HG02884 (cell line): Measurements from ENCODE around the gene FXR1.
"Not testable (repeated sequence)": the region's sequence is repeated elsewhere in the genome, so short reads cannot be mapped to it uniquely, and the experiment has no call there.

Experiments used
- ATAC-seq: cut with Tn5 transposase; IDR thresholded peaks from one replicate; pipeline ENCODE4 v1.9.1; 2021; ENCODE audit warnings: mild to moderate bottlenecking, moderate library complexity; ENCODE audit not compliant: unreplicated experiment

The FXR1 gene

GRCh38 chr3:180932819-180933218 is 20.3 kb downstream of the FXR1 start:
- ATAC-seq: no peak

- no peak for ATAC-seq
Measured at GRCh38 chr3:180934638-180935037, 22.2 kb downstream of the FXR1 start.

DNA sequence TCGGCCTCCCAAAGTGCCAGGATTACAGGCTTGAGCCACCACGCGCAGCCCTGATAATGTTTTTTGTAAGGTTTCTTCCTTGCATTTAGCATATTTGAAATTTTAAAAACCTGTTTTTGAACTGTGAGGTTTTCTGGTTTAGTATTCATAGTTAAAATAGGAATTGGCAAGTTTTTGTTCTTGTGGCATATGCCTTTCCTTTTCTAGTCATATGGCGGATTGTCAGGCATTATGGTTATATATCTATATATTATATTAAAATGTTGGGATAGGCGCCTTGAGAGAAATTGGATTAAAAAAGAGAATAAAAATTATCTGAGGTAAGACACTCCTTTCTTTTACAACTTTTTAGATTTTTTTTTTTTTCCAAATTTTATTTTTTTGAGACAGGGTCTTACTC is 28.4 kb downstream of the FXR1 start:
- no peak for ATAC-seq

GRCh38 chr3:180947761-180948390 is 35.4 kb downstream of the FXR1 start:
- peak; percentile 73 for ATAC-seq

GRCh38 chr3:180959691-180960090 is 47.2 kb downstream of the FXR1 start:
- peak; percentile 59 for ATAC-seq

DNA sequence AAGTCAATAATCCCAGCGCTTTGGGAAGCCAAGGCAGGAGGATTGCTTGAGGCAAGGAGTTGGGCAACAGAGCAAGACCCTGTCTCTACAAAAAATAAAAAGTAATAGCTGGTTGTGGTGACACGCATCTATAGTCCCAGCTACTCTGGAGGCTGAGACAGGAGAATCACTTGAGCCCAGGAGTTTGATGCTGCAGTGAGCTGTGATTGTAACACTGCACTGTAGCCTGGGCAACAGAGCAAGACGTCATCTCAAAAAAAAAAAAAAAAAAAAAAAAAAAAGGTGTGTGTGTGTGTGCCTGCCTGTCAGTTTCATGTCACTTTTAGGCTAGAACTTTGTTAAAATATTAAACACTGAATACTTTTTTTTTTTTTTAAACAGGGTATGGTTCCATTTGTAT is 48.6 kb downstream of the FXR1 start:
- no peak for ATAC-seq

- ATAC-seq: no peak
Measured at GRCh38 chr3:180961552-180961951, 49.1 kb downstream of the FXR1 start.

DNA sequence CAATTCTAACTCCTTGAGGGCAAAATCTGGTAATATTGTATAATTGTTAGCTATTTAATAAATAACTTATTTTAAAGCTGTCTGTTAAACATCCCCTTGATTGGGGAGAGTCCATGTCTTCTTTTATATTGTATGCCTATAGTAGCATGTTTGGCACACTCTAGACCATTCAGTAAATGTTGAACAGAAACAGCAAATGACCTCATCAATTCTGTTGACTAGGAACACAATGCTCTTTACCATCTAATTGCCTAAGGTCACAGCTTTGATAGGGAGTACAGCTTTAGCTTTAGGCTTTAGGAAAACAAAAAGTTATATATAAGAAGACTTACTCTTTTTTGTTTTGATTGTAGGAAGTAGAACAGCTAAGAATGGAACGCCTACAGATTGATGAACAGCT is 50.1 kb downstream of the FXR1 start:
- ATAC-seq: no peak

DNA sequence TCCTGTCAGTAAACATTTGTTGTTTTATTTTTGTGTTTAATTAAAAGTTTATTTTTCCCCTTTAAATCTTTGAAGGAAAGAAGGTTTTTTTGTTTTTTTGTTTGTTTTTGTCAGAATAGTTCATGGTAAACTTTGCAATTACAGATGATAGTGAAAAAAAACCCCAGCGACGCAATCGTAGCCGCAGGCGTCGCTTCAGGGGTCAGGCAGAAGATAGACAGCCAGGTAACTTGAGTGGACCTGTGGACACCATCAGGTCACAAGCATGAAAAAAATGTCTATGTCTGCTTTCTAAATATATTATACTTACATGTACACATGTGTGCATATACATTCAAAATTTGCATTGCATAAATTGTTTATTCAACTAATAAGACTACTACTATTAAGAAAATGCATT is 58.5 kb downstream of the FXR1 start:
- ATAC-seq: no peak

DNA sequence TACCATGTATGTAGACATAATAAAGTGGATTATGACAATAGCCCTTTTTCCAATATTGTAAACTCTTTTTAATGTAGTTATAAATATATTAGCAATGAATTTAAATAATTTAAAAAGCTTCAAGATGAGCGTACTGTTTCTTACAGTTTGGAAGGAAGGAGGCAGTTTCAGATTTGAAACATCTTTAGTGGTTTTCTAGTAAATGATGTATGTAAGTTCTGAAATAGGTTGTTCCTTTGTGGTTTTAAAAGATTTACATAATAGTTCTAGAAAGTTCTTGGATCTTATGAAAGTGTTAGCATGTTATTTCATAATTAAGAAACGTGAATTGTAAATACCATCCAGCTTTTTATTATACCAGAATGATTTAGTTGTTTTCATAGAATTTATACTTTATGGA is 61.1 kb downstream of the FXR1 start:
- peak; percentile 71 for ATAC-seq

DNA sequence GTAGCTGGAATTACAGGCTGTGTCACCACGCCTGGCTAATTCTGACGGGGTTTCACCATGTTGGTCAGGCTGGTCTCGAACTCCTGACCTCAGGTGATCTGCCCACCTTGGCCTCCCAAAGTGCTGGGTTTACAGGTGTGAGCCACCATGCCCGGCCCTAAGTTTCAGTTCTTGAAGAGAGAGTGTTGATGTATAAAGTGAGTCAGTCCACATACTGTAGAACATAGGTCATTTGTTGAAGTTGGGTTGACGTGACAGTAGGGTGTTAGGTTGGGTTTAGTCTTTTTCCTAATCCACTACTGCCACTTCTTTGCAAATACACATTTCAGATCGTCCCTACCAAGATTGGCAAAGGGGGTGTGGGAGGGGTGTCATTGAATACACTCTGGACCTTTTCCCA is 61.8 kb downstream of the FXR1 start:
- ATAC-seq: no peak

GRCh38 chr3:180977498-180977897 is 65.0 kb downstream of the FXR1 start:
- no peak for ATAC-seq

- ATAC-seq: no peak
Measured at GRCh38 chr3:180979961-180980360, 67.5 kb downstream of the FXR1 start.

- no peak for ATAC-seq
Measured at GRCh38 chr3:180980611-180981010, 68.1 kb downstream of the FXR1 start.

DNA sequence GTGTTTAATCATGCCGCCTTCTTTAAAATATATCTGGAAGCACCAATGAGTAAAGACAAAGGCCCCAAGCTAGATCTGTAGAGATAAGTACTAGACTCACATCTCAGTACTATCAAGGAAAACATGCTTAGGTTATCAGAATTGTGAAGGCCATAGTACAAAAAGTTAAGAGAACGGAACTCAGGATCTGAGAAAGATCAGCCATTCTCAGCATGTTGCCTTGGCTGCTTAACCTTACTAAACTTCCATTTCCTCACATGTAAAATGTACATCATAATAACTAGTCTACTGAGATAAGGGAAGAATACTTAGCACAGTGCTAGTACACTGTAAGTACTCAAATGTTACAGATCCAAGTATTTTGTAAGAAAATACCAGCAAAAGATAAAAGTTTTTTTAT is 69.4 kb downstream of the FXR1 start:
- no peak for ATAC-seq

DNA sequence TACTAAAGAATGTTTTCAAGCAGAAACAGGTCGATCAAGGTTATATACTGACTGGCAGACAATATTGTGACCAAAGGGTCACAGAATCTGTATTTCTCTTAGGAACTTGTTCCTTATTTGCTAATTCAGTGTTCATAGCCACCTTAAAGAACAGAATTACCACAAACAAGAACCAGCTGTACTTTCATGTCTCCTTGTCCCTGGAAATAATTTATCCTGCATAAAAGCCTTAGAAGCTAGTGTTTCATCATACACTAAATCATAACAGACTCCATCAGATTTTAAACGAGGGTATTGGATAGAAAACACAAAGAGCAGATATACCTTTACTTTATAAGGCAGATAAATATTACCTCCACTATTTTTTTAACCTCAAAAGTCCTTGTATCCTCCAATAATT is 70.7 kb downstream of the FXR1 start:
- no peak for ATAC-seq

- ATAC-seq: not testable (repeated sequence)
Measured at GRCh38 chr3:180986366-180986765, 73.9 kb downstream of the FXR1 start.

GRCh38 chr3:180987344-180987743 is 74.9 kb downstream of the FXR1 start:
- ATAC-seq: no peak

DNA sequence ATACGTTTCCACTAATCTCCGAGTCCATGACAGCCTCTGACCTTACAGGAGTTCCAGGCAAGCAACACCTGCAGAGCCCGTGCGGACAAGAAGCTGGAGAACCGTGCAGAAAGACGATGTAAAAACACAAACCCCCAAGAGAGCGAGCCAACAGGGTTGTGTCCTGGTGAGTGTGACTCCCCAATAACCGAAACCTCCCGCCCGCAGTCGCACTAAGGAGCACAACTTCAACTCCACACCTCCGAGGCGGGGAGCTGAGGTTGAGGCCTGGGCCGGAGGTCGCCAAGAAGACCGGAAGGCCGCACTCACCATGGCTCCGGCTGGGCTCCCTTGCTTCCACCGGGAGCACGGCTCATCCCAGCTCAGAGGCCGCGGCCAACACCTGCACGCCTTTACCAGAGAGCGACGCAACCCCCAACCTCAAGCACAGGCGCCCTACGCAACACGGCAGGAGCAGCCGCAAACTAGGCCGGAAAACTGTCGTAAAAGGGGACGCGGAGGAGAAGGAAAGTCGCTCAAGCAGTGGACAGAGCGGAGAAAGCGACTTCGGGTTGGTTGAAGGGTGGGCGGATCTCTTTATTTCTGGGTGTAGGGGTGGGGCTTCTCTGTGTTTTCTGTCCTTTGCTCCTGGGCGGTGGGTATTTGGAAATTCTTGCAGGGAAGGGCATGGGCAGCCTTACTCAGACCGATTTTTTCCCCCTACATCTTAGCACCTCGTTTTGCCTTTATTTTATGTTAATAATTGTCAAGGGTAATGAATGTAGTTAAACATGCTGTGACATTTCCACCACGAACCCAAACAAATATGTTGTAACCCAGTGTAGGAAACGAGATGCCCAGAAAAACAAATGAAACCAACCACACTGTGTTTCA is 77.1 kb downstream of the FXR1 start, which contains the start of gene DNAJC19:
Gene DNAJC19, minus strand, starts transcription at position 446 of the 873 bp plus-strand sequence. Its CDS starts 134 bp downstream, at position 312.
- peak; percentile 96 for ATAC-seq

- no peak for ATAC-seq
Measured at GRCh38 chr3:180990505-180990904, 78.0 kb downstream of the FXR1 start.

DNA sequence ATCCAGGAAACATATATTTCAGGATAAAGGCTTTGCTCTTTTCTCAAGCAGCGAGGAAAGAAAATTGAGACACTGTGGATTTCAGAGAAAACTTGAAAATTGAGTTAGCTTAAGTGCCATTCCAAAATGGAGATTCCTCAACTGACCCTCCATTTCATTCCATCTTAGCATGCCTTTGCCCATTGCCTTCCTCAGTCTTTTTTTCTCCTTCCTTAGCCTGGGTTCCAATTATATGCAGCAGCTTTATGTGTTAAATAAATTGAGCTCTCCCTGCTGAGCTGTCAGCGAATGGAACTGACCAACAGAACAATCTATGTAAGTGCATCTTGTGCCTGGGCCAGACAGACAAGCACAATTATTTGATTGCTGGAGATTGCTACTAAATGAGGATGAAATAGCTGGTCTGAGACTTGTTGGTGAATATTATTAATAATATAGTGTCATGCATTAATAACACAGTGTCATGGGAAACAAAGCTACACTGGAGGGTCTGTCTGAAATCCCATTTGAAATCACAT is 84.0 kb downstream of the FXR1 start:
- ATAC-seq: no peak

- ATAC-seq: not testable (repeated sequence)
Measured at GRCh38 chr3:181002331-181002730, 89.9 kb downstream of the FXR1 start.
